ENCODE measurements around the gene KCTD12.
"Not testable (repeated sequence)": the region's sequence is repeated elsewhere in the genome, so short reads cannot be mapped to it uniquely, and the experiment has no call there.

DNA sequence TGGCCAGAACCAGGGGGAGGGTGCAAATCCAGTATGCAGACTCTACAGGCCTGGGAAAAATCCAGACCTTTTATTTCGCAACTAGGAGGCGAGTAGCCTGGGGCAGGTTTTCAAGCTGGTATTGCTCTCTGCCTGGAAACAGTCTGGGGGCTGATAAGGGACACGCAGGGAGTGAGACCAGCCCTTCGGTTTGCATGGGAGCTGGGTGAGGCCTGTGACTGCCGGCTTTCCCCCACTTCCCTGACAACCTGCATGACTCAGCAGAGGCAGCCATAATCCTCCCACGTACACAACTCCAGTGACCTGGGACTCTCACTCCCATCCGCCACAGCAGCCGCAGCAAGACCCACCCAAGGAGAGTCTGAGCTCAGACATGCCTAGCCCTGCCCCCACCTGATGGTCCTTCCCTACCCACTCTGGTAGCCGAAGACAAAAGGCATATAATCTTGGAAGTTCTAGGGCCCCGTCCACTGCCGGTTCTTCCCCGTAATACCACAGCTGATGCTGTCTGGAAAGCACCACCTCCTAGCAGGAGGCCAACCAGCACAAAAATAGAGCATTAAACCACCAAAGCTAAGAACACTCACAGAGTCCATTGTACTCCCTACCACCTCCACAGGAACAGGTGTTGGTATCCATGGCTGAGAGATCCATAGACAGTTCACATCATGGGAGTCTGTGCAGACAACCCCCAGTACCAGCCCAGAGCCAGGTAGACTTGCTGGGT is 31.7 kb upstream of the KCTD12 start:
- not testable (repeated sequence) for TF ChIP-seq EZH2 (IDR thresholded peaks at IDR 0.05; ENCODE audit: borderline replicate concordance, low read length); CTCF (conservative IDR thresholded peaks at IDR 0.05 in 1 of 2, IDR thresholded peaks at IDR 0.05 in 1 of 2; ENCODE audit: extremely low read depth in 1 of 2, insufficient read depth in 1 of 2, low read depth in 1 of 2, low read length in 2 of 2)

All from mammary epithelial cell (primary cell).